HG03378 (cell line): ENCODE measurements around the gene SLC9A2.

Experiments used
- ATAC-seq: cut with Tn5 transposase; IDR thresholded peaks from one replicate; pipeline ENCODE4 v1.9.1; 2021; ENCODE audit warnings: mild to moderate bottlenecking, moderate library complexity; ENCODE audit not compliant: unreplicated experiment

The SLC9A2 gene

GRCh38 chr2:102619414-102620319 is at the start of gene SLC9A2:
Gene SLC9A2, plus strand, starts transcription at chr2:102619553. Its CDS starts 296 bp downstream, at chr2:102619849.
- ATAC-seq, result no peak

- ATAC-seq, result no peak
These were observed 43.5 kb upstream of the SLC9A2 start for GRCh38 chr2:102575888-102576287.

GRCh38 chr2:102578376-102578775 is 41.0 kb upstream of the SLC9A2 start:
- no peak for ATAC-seq

- no peak for ATAC-seq
These were observed 37.4 kb upstream of the SLC9A2 start for GRCh38 chr2:102581911-102582310.

- no peak for ATAC-seq
These were observed 36.5 kb upstream of the SLC9A2 start for GRCh38 chr2:102582845-102583244.

GRCh38 chr2:102585847-102586404 is 33.4 kb upstream of the SLC9A2 start:
- no peak for ATAC-seq

GRCh38 chr2:102588213-102588939 is 31.0 kb upstream of the SLC9A2 start:
- no peak for ATAC-seq

- no peak for ATAC-seq
These were observed 29.9 kb upstream of the SLC9A2 start for GRCh38 chr2:102589444-102589843.

GRCh38 chr2:102591491-102592045 is 27.8 kb upstream of the SLC9A2 start:
- ATAC-seq, result no peak

- ATAC-seq, result no peak
These were observed 26.8 kb upstream of the SLC9A2 start for GRCh38 chr2:102592601-102593000.

GRCh38 chr2:102593516-102593915 is 25.8 kb upstream of the SLC9A2 start:
- no peak for ATAC-seq

- ATAC-seq, result no peak
These were observed 24.8 kb upstream of the SLC9A2 start for GRCh38 chr2:102594445-102595016.

GRCh38 chr2:102597788-102598187 is 21.6 kb upstream of the SLC9A2 start:
- ATAC-seq, result no peak

GRCh38 chr2:102599486-102599885 is 19.9 kb upstream of the SLC9A2 start:
- ATAC-seq, result no peak

GRCh38 chr2:102601730-102602129 is 17.6 kb upstream of the SLC9A2 start:
- no peak for ATAC-seq

- no peak for ATAC-seq
These were observed 15.4 kb upstream of the SLC9A2 start for GRCh38 chr2:102603904-102604303.

GRCh38 chr2:102604769-102605168 is 14.6 kb upstream of the SLC9A2 start:
- ATAC-seq, result no peak

- ATAC-seq, result no peak
These were observed 13.0 kb upstream of the SLC9A2 start for GRCh38 chr2:102606353-102606752.

- peak; percentile 79 for ATAC-seq
These were observed 3.5 kb upstream of the SLC9A2 start for GRCh38 chr2:102615620-102616436.
